Posterior cingulate gyrus (tissue), 11 donors: Measurements from ENCODE around the gene SRPK1.
A peak's percentile ranks its signal among the peaks of the same experiment; 100 is the strongest.
"Not testable (repeated sequence)": the region's sequence is repeated elsewhere in the genome, so short reads cannot be mapped to it uniquely, and the experiment has no call there.

Experiments used
- DNase-seq, 10 donors: peaks; one replicate each; pipeline versions ENCODE4 v3.0.0 to v3.0.0-alpha.2; 2020 to 2021; ENCODE audit warnings: mixed read lengths in 3 of 10
- intact Hi-C: fragments of 100-400 bp; cut with DNase I; formaldehyde crosslinking; loops from one replicate; pipeline ENCODE4 v1.15.1; 2023

The SRPK1 gene

GRCh38 chr6:35920793-35921732 lies at the start of gene SRPK1:
TSS of gene SRPK1 (minus strand) at chr6:35921098. CDS start at chr6:35921056, 42 bp downstream.
- intact Hi-C loops = loop anchor here (2.0 kb wide), 1 partner anchor 108 kb away; no protein-coding TSS in a partner anchor
- peak; percentile 80 to 98 (median 90) for DNase-seq

- intact Hi-C loops = no loop called here
- no peak for DNase-seq
Observed at GRCh38 chr6:35970181-35970580, 49.3 kb upstream of the SRPK1 start.

- DNase-seq = no peak
- intact Hi-C loops = no loop called here
Observed at GRCh38 chr6:35969646-35970045, 48.7 kb upstream of the SRPK1 start.

GRCh38 chr6:35968821-35969220 lies 47.9 kb upstream of the SRPK1 start:
- intact Hi-C loops = no loop called here
- peak in 1 of 10 donors; percentile 14 for DNase-seq

GRCh38 chr6:35967076-35967774 lies 46.3 kb upstream of the SRPK1 start:
- intact Hi-C loops = no loop called here
- DNase-seq = no peak

- intact Hi-C loops = no loop called here
- no peak for DNase-seq
Observed at GRCh38 chr6:35962779-35963560, 42.1 kb upstream of the SRPK1 start.

- no peak for DNase-seq
- intact Hi-C loops = no loop called here
Observed at GRCh38 chr6:35960187-35960586, 39.3 kb upstream of the SRPK1 start.

- intact Hi-C loops = no loop called here
- DNase-seq = no peak
Observed at GRCh38 chr6:35955970-35956369, 35.1 kb upstream of the SRPK1 start.

- no peak for DNase-seq
Observed at GRCh38 chr6:35955521-35955920, 34.6 kb upstream of the SRPK1 start.

GRCh38 chr6:35955071-35955470 lies 34.2 kb upstream of the SRPK1 start:
- intact Hi-C loops = no loop called here
- no peak for DNase-seq

More at GRCh38 chr6:35955521-35955920, 34.6 kb upstream of the SRPK1 start:
- intact Hi-C loops = no loop called here

- DNase-seq = no peak
- intact Hi-C loops = no loop called here
Observed at GRCh38 chr6:35954333-35954732, 33.4 kb upstream of the SRPK1 start.

- intact Hi-C loops = no loop called here
- peak in 1 of 10 donors; percentile 2 for DNase-seq
Observed at GRCh38 chr6:35948725-35949124, 27.8 kb upstream of the SRPK1 start.

- intact Hi-C loops = no loop called here
- DNase-seq = no peak
Observed at GRCh38 chr6:35945650-35946025, 24.7 kb upstream of the SRPK1 start.

GRCh38 chr6:35943390-35943789 lies 22.5 kb upstream of the SRPK1 start:
- intact Hi-C loops = no loop called here
- peak in 1 of 10 donors; percentile 20 for DNase-seq

- intact Hi-C loops = no loop called here
Observed at GRCh38 chr6:35942355-35942754, 21.5 kb upstream of the SRPK1 start.

GRCh38 chr6:35941170-35941569 lies 20.3 kb upstream of the SRPK1 start:
- intact Hi-C loops, DNase-seq: not testable (repeated sequence)

More at GRCh38 chr6:35942355-35942754, 21.5 kb upstream of the SRPK1 start:
- DNase-seq = no peak

- DNase-seq, intact Hi-C loops: not testable (repeated sequence)
Observed at GRCh38 chr6:35940014-35940413, 19.1 kb upstream of the SRPK1 start.

- DNase-seq, intact Hi-C loops: not testable (repeated sequence)
Observed at GRCh38 chr6:35939259-35939658, 18.4 kb upstream of the SRPK1 start.

GRCh38 chr6:35936681-35937359 lies 15.9 kb upstream of the SRPK1 start:
- intact Hi-C loops = no loop called here
- DNase-seq = no peak

- DNase-seq = no peak
- intact Hi-C loops = no loop called here
Observed at GRCh38 chr6:35935469-35935868, 14.6 kb upstream of the SRPK1 start.
